Embryonic facial prominence (tissue), 1 donor: ENCODE results near the gene ERBB4.
"Not testable (repeated sequence)": the region's sequence is repeated elsewhere in the genome, so short reads cannot be mapped to it uniquely, and the experiment has no call there.

Experiments
- DNase-seq: peaks from one replicate; pipeline ENCODE4 v3.0.0-alpha.2; 2016; ENCODE audit errors: extremely low spot score

The ERBB4 gene

GRCh38 chr2:212528106-212528856 lies 10.3 kb downstream of the ERBB4 start:
- DNase-seq, result no peak

GRCh38 chr2:212526059-212526458 lies 12.5 kb downstream of the ERBB4 start:
- DNase-seq, result no peak

DNA sequence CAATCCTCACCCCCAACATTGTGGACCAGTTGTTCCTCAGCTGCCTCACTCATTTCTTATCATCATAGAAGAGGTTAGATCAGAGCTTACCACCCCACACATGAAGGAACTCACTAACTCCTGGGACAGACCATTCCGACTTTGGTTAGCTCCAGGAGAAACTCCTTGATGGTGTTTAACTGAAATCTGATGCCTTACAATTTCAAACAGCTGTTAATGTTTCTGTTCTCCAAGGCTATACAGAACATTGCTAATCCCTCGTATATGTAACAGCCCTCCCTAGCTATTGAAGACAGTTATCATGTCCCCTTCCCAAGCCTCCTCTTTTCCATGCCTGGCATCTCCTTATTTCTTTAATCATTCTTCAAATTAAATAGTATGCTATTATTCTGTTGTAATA lies 14.8 kb downstream of the ERBB4 start:
- no peak for DNase-seq

- DNase-seq, result no peak
Measured at GRCh38 chr2:212520340-212520739, 18.3 kb downstream of the ERBB4 start.

- no peak for DNase-seq
Measured at GRCh38 chr2:212517693-212518092, 20.9 kb downstream of the ERBB4 start.

GRCh38 chr2:212505586-212505985 lies 33.0 kb downstream of the ERBB4 start:
- DNase-seq, result no peak

DNA sequence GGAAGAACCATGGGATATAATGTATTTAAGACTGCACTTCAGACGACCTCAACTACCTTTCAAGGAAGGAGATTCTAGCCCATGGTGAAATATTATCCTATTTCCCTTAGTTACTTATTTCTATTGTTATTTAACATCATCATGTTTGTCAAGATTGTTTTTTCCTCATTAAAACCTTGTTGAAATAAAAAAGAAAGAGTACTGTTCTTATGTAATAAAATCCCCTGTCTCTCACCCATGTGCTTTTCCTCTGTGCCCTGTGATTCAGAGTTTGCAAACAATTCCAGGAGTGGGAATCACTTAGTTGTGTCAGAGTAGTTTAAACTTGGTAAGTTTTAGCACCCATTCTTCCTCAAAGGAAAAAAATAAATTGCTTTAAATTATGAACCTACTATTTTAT lies 43.6 kb downstream of the ERBB4 start:
- no peak for DNase-seq

DNA sequence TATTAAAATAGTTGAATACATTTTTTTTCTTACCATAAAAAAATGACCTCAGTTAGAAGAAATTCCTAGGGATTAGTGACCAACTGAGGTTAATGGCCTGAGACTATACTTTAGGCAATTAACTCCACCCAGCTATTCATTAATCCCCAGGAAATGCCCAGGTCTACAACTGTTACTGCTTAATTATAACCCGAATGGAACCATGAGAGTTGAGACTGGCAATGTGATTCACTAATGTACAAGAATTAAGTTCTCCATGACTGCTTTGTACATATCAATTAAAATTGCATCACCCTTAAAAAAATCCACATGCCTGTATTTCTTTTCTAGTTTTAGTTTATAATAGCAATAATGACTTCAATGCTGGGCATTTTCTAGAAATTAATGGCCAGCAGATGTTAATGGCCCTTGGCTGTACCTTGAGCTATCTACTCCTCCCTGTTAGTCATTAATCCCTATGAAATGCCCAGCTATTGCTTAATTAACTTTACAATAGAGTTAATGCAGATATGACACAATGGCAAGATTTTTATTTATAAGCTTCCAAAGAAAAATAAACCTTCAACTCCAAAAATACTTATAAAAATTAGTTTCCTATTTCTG lies 44.1 kb downstream of the ERBB4 start:
- DNase-seq, result no peak

- no peak for DNase-seq
Measured at GRCh38 chr2:212489719-212490346, 48.8 kb downstream of the ERBB4 start.

DNA sequence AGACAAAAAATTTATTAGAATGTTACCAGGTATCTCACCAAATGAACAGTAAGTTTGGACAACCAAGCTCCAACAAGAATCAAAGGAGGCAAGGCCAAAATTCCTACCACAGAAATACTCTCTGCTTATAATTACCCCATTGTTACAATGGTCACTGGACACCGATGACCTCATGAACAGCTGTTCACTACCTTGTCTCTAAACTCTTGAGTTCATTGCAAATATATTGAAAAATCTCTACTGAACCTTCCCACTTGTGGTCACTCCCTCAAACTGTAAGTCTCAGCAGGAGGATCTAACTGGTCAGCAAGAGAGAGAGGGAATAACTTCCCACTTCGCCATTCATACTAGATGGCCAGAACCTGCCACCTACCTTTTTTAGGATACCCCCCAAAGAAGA lies 50.0 kb downstream of the ERBB4 start:
- no peak for DNase-seq

DNA sequence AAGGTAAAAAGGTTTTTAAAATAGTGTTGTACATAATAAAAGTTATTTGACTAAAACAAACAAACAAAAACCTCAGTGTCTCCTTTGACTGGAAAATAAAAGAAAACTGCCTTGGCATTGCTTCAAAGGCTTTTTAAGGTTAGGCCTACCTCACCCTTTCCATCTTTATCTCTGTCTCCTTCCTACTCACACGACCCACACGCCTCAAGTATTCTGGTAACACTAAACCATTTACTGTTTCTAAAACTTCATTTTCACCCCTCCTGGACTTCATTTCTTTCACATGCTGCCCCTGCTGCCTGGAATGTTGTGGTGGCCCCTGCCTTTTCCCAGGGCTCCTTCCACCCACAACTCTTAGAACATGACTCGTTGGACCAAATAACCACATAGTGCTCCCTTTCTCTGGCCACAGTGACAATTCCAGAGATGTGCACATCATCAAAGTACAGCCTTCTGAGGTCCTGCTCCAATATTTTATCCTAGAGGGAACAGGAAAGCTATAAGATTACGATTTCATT lies 54.0 kb downstream of the ERBB4 start:
- DNase-seq, result no peak

DNA sequence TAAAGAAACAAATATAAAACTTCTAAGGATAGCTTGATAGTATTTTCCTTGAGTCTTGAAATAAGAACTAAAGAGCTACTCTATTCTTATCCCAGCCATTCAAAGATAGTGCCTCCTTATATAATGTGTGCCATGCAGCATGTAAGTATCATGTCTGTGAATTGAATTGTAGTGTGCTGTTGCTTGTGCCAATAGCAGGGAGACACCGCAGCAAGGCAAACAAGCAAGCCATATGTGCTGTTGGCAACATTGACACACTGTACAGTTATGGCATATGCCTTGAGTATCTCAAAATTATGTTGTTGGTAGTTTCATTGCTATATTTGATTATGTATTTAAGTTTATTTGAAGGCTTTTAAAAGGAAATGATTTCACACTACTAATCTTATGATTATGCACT lies 58.2 kb downstream of the ERBB4 start:
- no peak for DNase-seq

DNA sequence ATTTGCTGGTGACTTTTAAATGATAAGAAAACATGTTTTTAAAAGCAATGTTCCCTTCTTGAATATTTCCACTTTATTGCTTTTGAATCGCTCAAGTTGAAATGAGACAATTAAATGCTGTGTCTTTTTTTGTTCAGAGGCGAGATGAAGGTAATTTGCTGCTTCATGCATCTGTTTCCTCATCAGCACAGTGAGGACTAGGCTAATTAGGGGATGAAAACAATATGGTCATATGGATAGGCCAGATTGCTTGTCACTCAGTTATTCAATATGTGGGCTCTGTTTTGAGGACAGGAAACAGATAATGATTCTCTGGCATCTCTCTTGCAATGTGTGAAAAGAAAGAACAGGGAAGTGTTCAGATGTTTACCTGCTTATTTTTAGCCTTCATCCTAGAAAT lies 61.0 kb downstream of the ERBB4 start:
- DNase-seq, result no peak

DNA sequence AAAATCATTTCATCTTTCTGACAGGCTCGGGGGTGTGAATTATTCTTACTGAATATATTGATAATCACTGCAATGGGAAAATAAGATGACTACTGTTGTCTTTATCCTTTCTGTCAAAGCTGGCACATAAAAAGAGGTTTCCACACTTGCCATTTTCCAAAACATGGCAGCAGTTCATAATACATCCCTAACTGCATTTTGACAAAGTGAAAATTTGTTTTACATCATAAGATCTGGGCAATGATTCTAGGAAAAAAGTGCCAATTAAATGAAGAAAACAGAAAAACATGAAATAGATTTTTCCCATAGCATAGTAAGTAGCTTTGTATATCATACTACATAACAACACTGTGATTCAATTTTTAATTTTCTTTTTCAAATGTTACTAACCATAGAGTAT lies 65.4 kb downstream of the ERBB4 start:
- DNase-seq, result no peak

DNA sequence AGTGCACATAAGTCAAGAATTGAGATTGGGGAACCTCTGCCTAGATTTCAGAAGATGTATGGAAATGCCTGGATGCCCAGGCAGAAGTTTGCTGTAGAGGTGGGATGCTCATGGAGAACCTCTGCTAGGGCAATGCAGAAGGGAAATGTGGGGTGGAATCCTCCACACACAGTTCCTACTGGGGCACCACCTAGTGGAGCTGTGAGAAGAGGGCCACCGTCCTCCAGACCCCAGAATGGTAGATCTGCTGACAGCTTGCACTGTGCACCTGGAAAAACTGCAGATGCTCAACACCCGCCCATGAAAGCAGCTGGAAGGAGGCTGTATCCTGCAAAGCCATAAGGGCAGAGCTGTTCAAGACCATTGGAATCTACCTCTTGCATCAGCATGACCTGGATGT lies 71.1 kb downstream of the ERBB4 start:
- not testable (repeated sequence) for DNase-seq

DNA sequence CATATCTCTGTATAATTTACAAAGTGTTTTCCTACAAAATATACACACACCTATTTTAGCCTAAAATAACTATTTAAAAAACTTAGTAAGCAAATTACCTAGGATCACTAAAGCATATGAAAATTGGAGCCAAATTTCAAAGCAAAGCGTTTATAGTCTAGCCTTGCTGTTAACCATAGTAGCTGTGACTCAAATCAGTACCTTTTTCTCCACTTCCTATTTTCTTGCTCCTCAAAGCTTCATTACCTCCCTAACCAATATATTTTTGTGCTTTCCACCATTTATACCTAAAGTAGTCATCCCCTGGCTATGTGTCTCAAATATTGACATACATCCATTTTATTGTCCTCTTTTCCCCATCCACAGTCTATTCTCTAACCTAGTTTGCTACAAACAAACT lies 73.1 kb downstream of the ERBB4 start:
- no peak for DNase-seq

- DNase-seq, result not testable (repeated sequence)
Measured at GRCh38 chr2:212461708-212462107, 76.9 kb downstream of the ERBB4 start.

DNA sequence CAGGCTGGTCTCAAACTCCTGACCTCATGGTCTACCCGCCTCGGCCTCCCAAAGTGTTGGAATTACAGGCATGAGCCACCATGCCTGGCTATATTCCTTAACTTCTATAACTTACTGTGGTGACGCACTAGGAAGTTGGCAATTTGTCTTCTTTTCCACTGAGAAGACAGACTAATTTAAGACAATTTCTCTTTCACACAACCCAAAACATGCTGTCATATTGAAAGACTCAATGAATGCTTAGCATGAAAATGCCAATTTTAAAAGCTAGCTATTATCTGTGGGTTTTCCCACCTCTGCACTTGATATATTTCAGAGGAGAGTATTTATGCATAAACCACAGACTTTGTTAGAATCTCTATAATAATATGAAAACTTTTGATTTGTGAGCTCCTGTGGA lies 84.5 kb downstream of the ERBB4 start:
- no peak for DNase-seq

- no peak for DNase-seq
Measured at GRCh38 chr2:212451786-212452231, 86.8 kb downstream of the ERBB4 start.

GRCh38 chr2:212448698-212449097 lies 89.9 kb downstream of the ERBB4 start:
- DNase-seq, result no peak

- no peak for DNase-seq
Measured at GRCh38 chr2:212441821-212442220, 96.8 kb downstream of the ERBB4 start.

DNA sequence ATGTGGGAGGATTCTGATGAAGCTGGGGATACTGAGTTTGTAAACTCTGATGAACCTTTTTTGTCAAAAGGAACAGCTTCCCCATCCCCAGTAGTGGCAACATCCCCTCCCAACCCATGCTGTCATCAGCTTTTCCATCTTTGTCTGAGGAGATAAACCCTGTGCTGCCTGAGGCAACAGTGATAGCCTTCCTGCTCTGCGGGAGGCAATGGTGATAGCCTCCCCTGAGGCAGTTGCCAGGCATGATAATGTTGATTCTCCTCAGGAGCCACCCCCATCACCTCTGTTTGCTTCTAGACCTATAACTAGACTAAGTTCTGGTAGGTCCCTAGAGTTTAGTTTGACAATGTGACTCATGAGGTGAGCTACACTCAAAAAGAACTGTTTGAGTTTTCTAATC lies 97.5 kb downstream of the ERBB4 start:
- DNase-seq, result no peak
